GM12878 (cell line): ENCODE results near the gene VPS45. TPM values are rescaled to one million over a fixed set of nuclear protein-coding genes. Genes with fewer than 3 reads are reported as not detected.

Experiments used
- ATAC-seq: fragments of 200-7000 bp; cut with Tn5 transposase; 3 replicates; pipeline ENCODE4 v1.9.1; 2020; ENCODE audit warnings: mild to moderate bottlenecking, moderate library complexity
- BruUV-seq: library from RNA; stranded (reverse); fragments of 400-500 nt; replicated peaks from 2 replicates; lab custom pipeline; 2021; lab: Mats Ljungman, UMichigan
- CTCF ChIA-PET: fragments of 300-600 bp; sonication (Branson Sonifier 250); formaldehyde crosslinking; extraction: SDS; loops from one replicate; lab custom pipeline; 2021; ENCODE audit warnings: inconsistent platforms; lab: Yijun Ruan, JAX
- POLR2A ChIA-PET: fragments of 350-600 bp; formaldehyde crosslinking; extraction: SDS; loops from one replicate; lab custom pipeline; 2021; ENCODE audit warnings: inconsistent platforms; lab: Charles Lee
- RAD21 ChIA-PET: fragments of 300-600 bp; sonication (Branson Sonifier 250); formaldehyde crosslinking; loops from one replicate; lab custom pipeline; 2023; ENCODE audit warnings: antibody characterized with exemption; ENCODE audit not compliant: unreplicated experiment; lab: Charles Lee
- SMC1A ChIA-PET: fragments of 300-600 bp; sonication (Branson Sonifier 250); formaldehyde crosslinking; loops from one replicate; lab custom pipeline; 2023; ENCODE audit not compliant: unreplicated experiment, uncharacterized antibody; lab: Charles Lee
- DNase-seq: peaks from one replicate; pipeline ENCODE4 v3.0.0-alpha.2; 2011; ENCODE audit warnings: low read depth, low spot score
- FAIRE-seq: peaks from 3 replicates; lab custom pipeline; 2011; peaks lifted over from hg19 to GRCh38; lab: Jason Lieb, UNC
- H2AFZ ChIP-seq: 2 replicates; pipeline ENCODE4 v1.6.0; 2011; ENCODE audit warnings: low read depth, low read length, control low read depth; ENCODE audit not compliant: control insufficient read depth
- H3K27ac ChIP-seq: 2 replicates; pipeline ENCODE4 v1.5.1; 2011; ENCODE audit warnings: control low read depth; ENCODE audit not compliant: control insufficient read depth, insufficient read depth
- H3K27me3 ChIP-seq, 2 experiments: replicated peaks in 1 of 2; 2 replicates each; pipeline versions ENCODE4 v1.6.0 to v1.6.1; 2011; ENCODE audit warnings: low read length in 1 of 2; ENCODE audit not compliant: control insufficient read depth in 2 of 2, insufficient read depth in 2 of 2
- H3K36me3 ChIP-seq, 2 experiments: 2 replicates each; pipeline ENCODE4 v1.5.1; 2011; ENCODE audit warnings: low read length in 1 of 2; ENCODE audit not compliant: control insufficient read depth in 2 of 2, insufficient read depth in 2 of 2
- H3K4me1 ChIP-seq: 2 replicates; pipeline ENCODE4 v1.6.1; 2011; ENCODE audit warnings: mild to moderate bottlenecking, low read length, moderate library complexity, mixed read lengths; ENCODE audit not compliant: control insufficient read depth, insufficient read depth
- H3K4me2 ChIP-seq: 2 replicates; pipeline ENCODE4 v1.6.0; 2011; ENCODE audit warnings: control low read depth; ENCODE audit not compliant: control insufficient read depth, insufficient read depth
- H3K4me3 ChIP-seq: fragments of 200-600 bp; sonication (generic); 2 replicates; pipeline ENCODE4 v1.5.1; 2016
- H3K79me2 ChIP-seq: 2 replicates; pipeline ENCODE4 v1.6.0; 2011; ENCODE audit warnings: low read length; ENCODE audit not compliant: control insufficient read depth, insufficient read depth
- H3K9ac ChIP-seq: 2 replicates; pipeline ENCODE4 v1.8.0; 2011; ENCODE audit warnings: low read length, control low read depth, mixed read lengths; ENCODE audit not compliant: control insufficient read depth, insufficient read depth
- H3K9me3 ChIP-seq: replicated peaks from 3 replicates; pipeline ENCODE4 v1.5.1; 2011; ENCODE audit warnings: mild to moderate bottlenecking, low read length; ENCODE audit not compliant: control insufficient read depth, insufficient read depth
- H4K20me1 ChIP-seq: 2 replicates; pipeline ENCODE4 v1.6.0; 2011; ENCODE audit not compliant: control insufficient read depth, insufficient read depth
- HDAC2 ChIP-seq: fragments of 200-600 bp; sonication (generic); IDR thresholded peaks from 2 replicates; pipeline ENCODE4 v1.6.1; 2017
- IKZF1 ChIP-seq: fragments of 450-650 bp; conservative IDR thresholded peaks from 2 replicates; pipeline ENCODE4 v1.6.1; 2017; ENCODE audit warnings: antibody characterized with exemption, mild to moderate bottlenecking
- SRF ChIP-seq, 2 experiments: IDR thresholded peaks; 2 replicates each; pipeline ENCODE4 v1.6.1; 2011; ENCODE audit warnings: low read depth in 2 of 2, low read length in 2 of 2, mild to moderate bottlenecking in 1 of 2, moderate library complexity in 1 of 2
- ZNF274 ChIP-seq: IDR thresholded peaks from one replicate; pipeline ENCODE4 v1.8.0; 2011; ENCODE audit not compliant: insufficient read length, insufficient read depth
- WGBS: methylation state at CpG from one replicate; pipeline ENCODE4 v1.1.6; 2016; ENCODE audit warnings: low lambda C conversion rate; ENCODE audit not compliant: insufficient replicate concordance, insufficient coverage; ENCODE audit errors: missing lambda C conversion rate; 5-methylcytosine and 5-hydroxymethylcytosine counted together
- in situ Hi-C: fragments of 300-500 bp; cut with MboI; formaldehyde crosslinking; loops from 9 replicates; pipeline ENCODE4 v1.14.3; 2018; ENCODE audit warnings: mixed read lengths
- intact Hi-C: fragments of 100-400 bp; cut with micrococcal nuclease; formaldehyde crosslinking; loops from one replicate; pipeline ENCODE4 v1.14.2; 2022; ENCODE audit not compliant: unreplicated experiment
- polyA plus RNA-seq, 11 experiments: library from polyadenylated mRNA; depleted of rRNA in 4 of 11; unstranded in 6 of 11; stranded (reverse) in 5 of 11; fragments of >200 nt; fragmentation: Nextera tagmentation in 4 of 11; fragmentation: Illumina TruSeq in 1 of 11; extraction: Ambion mirVana in 4 of 11; extraction: Trizol in 1 of 11; gene quantifications; 1 replicate in 1 of 11; 2 replicates in 10 of 11; pipeline versions ENCODE4 v1.2.1 to v1.2.3, GENCODE V29; 2011 to 2016; ENCODE audit warnings: inconsistent platforms in 2 of 11, missing spikeins in 2 of 11, low read depth in 1 of 11
- total RNA-seq, 4 experiments: library from RNA; depleted of rRNA in 3 of 4; stranded (reverse); fragments of >200 nt in 3 of 4; fragmentation: Illumina TruSeq in 1 of 4; extraction: Trizol in 1 of 4; gene quantifications; 2 replicates each; pipeline versions ENCODE4 v1.2.1 to v1.2.3, GENCODE V29; 2013 to 2021
- TF ChIP-seq, protein P1 (sequence below): IDR thresholded peaks from 2 replicates; pipeline ENCODE4 v1.6.1; 2011; ENCODE audit warnings: low read depth, mild to moderate bottlenecking, low read length, moderate library complexity, borderline replicate concordance; ENCODE audit errors: extremely low read depth
- TF ChIP-seq, protein P2 (sequence below): fragments of 150-350 bp; IDR thresholded peaks from 2 replicates; pipeline ENCODE4 v1.6.1; 2016; ENCODE audit warnings: low read depth, low read length
- TF ChIP-seq, protein P3 (sequence below): fragments of 450-650 bp; IDR thresholded peaks from 2 replicates; pipeline ENCODE4 v1.6.1; 2016; ENCODE audit warnings: mild to moderate bottlenecking

Gene VPS45
- total and polyA plus RNA-seq, 10 of the 15 experiments (the other 5 are each of a cell fraction or from before 2014, with no cell fraction given): 24.4 to 48.7 (median 34.5) TPM

DNA sequence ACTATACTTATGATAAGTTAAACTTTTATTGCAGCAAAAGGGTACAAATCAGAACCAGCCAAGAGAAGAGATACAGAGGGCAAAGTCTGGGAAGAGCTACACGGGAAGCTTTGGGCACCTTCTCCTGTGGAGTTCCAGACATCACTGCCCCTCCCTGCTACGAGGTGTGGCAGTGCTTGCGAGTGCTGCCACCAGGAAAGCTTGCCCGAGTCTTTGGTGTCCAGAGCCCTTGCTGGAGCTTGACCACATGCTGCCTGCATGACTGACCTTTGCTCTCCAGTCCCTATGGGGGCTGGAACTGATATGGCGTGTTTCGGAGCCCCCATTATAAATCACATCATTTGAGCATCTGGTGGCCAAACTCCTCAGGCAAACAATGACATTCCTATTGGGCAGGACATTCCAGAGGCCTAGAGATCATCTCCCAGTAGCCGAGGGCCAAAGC, 105.6 kb downstream of the VPS45 start:
- in situ Hi-C loops: no loop called here
- POLR2A ChIA-PET: no interaction called here
- no peaks in the 10 kb centered on the region for H3K36me3 ChIP-seq
- H3K4me2 ChIP-seq: no peak overlapping the region
- TF ChIP-seq SRF (IDR thresholded peaks at IDR 0.05; ENCODE audit: low read depth in 2 of 2, low read length in 2 of 2) (no peak), ZNF274 (no peak), HDAC2 (no peak), IKZF1 (no peak)
- TF ChIP-seq, protein P1, sequence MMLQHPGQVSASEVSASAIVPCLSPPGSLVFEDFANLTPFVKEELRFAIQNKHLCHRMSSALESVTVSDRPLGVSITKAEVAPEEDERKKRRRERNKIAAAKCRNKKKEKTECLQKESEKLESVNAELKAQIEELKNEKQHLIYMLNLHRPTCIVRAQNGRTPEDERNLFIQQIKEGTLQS: no peak
- TF ChIP-seq, protein P2, sequence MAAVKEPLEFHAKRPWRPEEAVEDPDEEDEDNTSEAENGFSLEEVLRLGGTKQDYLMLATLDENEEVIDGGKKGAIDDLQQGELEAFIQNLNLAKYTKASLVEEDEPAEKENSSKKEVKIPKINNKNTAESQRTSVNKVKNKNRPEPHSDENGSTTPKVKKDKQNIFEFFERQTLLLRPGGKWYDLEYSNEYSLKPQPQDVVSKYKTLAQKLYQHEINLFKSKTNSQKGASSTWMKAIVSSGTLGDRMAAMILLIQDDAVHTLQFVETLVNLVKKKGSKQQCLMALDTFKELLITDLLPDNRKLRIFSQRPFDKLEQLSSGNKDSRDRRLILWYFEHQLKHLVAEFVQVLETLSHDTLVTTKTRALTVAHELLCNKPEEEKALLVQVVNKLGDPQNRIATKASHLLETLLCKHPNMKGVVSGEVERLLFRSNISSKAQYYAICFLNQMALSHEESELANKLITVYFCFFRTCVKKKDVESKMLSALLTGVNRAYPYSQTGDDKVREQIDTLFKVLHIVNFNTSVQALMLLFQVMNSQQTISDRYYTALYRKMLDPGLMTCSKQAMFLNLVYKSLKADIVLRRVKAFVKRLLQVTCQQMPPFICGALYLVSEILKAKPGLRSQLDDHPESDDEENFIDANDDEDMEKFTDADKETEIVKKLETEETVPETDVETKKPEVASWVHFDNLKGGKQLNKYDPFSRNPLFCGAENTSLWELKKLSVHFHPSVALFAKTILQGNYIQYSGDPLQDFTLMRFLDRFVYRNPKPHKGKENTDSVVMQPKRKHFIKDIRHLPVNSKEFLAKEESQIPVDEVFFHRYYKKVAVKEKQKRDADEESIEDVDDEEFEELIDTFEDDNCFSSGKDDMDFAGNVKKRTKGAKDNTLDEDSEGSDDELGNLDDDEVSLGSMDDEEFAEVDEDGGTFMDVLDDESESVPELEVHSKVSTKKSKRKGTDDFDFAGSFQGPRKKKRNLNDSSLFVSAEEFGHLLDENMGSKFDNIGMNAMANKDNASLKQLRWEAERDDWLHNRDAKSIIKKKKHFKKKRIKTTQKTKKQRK: no peak
- TF ChIP-seq, protein P3, sequence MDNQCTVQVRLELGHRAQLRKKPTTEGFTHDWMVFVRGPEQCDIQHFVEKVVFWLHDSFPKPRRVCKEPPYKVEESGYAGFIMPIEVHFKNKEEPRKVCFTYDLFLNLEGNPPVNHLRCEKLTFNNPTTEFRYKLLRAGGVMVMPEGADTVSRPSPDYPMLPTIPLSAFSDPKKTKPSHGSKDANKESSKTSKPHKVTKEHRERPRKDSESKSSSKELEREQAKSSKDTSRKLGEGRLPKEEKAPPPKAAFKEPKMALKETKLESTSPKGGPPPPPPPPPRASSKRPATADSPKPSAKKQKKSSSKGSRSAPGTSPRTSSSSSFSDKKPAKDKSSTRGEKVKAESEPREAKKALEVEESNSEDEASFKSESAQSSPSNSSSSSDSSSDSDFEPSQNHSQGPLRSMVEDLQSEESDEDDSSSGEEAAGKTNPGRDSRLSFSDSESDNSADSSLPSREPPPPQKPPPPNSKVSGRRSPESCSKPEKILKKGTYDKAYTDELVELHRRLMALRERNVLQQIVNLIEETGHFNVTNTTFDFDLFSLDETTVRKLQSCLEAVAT: no peak
- FAIRE-seq (no peak), DNase-seq (no peak), ATAC-seq (no peak)
- no TSS peak for BruUV-seq
- no peaks in the 10 kb centered on the region for H3K79me2 ChIP-seq
- CTCF ChIA-PET: interaction anchor here (0.7 to 19.2 kb wide), 5 partner anchors 10 to 211 kb away, joined by 3 to 577 read pairs (median 4); partner anchors contain the start of gene VPS45
- no peaks in the 10 kb centered on the region for H3K9me3 ChIP-seq
- SMC1A ChIA-PET: interaction anchor here (15.5 kb wide), 1 partner anchor 97 kb away, joined by 338 read pairs; no protein-coding TSS in a partner anchor
- H2AFZ ChIP-seq: no peak overlapping the region
- intact Hi-C loops: no loop called here
- no peak overlapping the region for H3K27ac ChIP-seq
- H3K9ac ChIP-seq: no peak overlapping the region
- H3K27me3 ChIP-seq: no peaks in the 10 kb centered on the region
- 77% methylated on average over 7 of the region's 7 CpGs for WGBS
- H4K20me1 ChIP-seq: no peaks in the 10 kb centered on the region
- RAD21 ChIA-PET: interaction anchor here (1.4 to 2.6 kb wide), 2 partner anchors 14 to 100 kb away, joined by 3 to 13 read pairs; no protein-coding TSS in a partner anchor
- H3K4me1 ChIP-seq: no peaks in the 10 kb centered on the region
- H3K4me3 ChIP-seq: no peak overlapping the region
